Aorta (tissue), 5 donors: ENCODE measurements around the gene IGFBP5. TPM values are rescaled to one million over a fixed set of nuclear protein-coding genes. Genes with fewer than 3 reads are reported as not detected.

ENCODE experiments used
- ATAC-seq: fragments of 200-7000 bp; cut with Tn5 transposase; one replicate; pipeline ENCODE4 v1.9.1; 2022; ENCODE audit warnings: moderate library complexity; ENCODE audit not compliant: low FRiP score
- DNase-seq, 2 donors: peaks; one replicate each; pipeline ENCODE4 v3.0.0-alpha.2; 2020
- H3K27ac ChIP-seq, 2 donors: one replicate each; pipeline ENCODE4 v1.5.1; 2013; ENCODE audit warnings: low read length in 2 of 2, mild to moderate bottlenecking in 2 of 2, moderate library complexity in 2 of 2, control low read depth in 1 of 2, inconsistent platforms in 1 of 2, low read depth in 1 of 2
- H3K27me3 ChIP-seq, 2 donors: one replicate each; pipeline ENCODE4 v1.6.1; 2013; ENCODE audit warnings: control low read depth in 1 of 2, low read length in 1 of 2, mild to moderate bottlenecking in 1 of 2, moderate library complexity in 1 of 2; ENCODE audit not compliant: insufficient read depth in 2 of 2, control insufficient read depth in 1 of 2
- H3K36me3 ChIP-seq, 2 donors: one replicate each; pipeline ENCODE4 v1.6.1; 2013; ENCODE audit warnings: control low read depth in 1 of 2, low read length in 1 of 2, mild to moderate bottlenecking in 1 of 2; ENCODE audit not compliant: insufficient read depth in 2 of 2, control insufficient read depth in 1 of 2
- H3K4me1 ChIP-seq, 2 donors: one replicate each; pipeline ENCODE4 v1.6.1; 2013; ENCODE audit warnings: low read length in 2 of 2, control low read depth in 1 of 2, mild to moderate bottlenecking in 1 of 2, moderate library complexity in 1 of 2; ENCODE audit not compliant: insufficient read depth in 2 of 2, control insufficient read depth in 1 of 2
- H3K4me3 ChIP-seq, 2 donors: one replicate each; pipeline ENCODE4 v1.5.1; 2013; ENCODE audit warnings: low read length in 2 of 2, control low read depth in 1 of 2, mild to moderate bottlenecking in 1 of 2
- H3K9me3 ChIP-seq: one replicate; pipeline ENCODE4 v1.6.1; 2013; ENCODE audit warnings: mild to moderate bottlenecking, low read length; ENCODE audit not compliant: control insufficient read depth
- WGBS, 2 donors: extraction: QIAGEN DNeasy Blood & Tissue Kit; methylation state at CpG; one replicate each; pipeline ENCODE4 v1.1.7; 2013; 5-methylcytosine and 5-hydroxymethylcytosine counted together
- intact Hi-C, 2 donors: fragments of 100-400 bp; cut with DNase I; formaldehyde crosslinking; loops; one replicate each; pipeline versions ENCODE4 v1.14.2 to v1.15.0; 2022
- polyA plus RNA-seq, 2 donors: library from polyadenylated mRNA; stranded (reverse); fragments of 200-250 nt; gene quantifications; one replicate each; pipeline ENCODE4 v1.2.3, GENCODE V29; 2013
- total RNA-seq, 2 donors: library from RNA; stranded (reverse); fragmentation: NEBNext Ultra II Directional; extraction: Animal tissue kit (Norgen Biotek cat#: 25700); gene quantifications; one replicate each; pipeline ENCODE4 v1.2.1, GENCODE V29; 2021
- donor health status: healthy with polysubstance abuse.
- donor health status: Bipolar disorder and iron deficiency.
- donor health status: DM: no; HTN: no; CAD: no.
- donor health status: DM: no; HTN: no; CAD: no.
- donor health status: DM: yes; HTN: yes; CAD: no.

The IGFBP5 gene
- total and polyA plus RNA-seq, 4 donors, result 123 to 1,222 (median 597) TPM

- H3K27ac ChIP-seq, result peak overlapping the region; percentile 35 to 39
- H3K9me3 ChIP-seq, result no peaks in the 10 kb centered on the region
- H3K27me3 ChIP-seq, result no peaks in the 10 kb centered on the region
- no peak for DNase-seq
- 23 to 41% methylated on average over 1 of the region's 1 CpG for WGBS, 2 donors
- H3K36me3 ChIP-seq, result no peaks in the 10 kb centered on the region
- intact Hi-C loops, result loop anchor here (2.0 to 10.0 kb wide), 17 partner anchors 81 to 1056 kb away; no protein-coding TSS in a partner anchor
- H3K4me3 ChIP-seq, result no peak overlapping the region
- peaks cover 0 to 7% of the 10 kb centered on the region in 2 donors for H3K4me1 ChIP-seq
- no peak for ATAC-seq
Observed at GRCh38 chr2:216696321-216696720, 972 bp upstream of the IGFBP5 start.

DNA sequence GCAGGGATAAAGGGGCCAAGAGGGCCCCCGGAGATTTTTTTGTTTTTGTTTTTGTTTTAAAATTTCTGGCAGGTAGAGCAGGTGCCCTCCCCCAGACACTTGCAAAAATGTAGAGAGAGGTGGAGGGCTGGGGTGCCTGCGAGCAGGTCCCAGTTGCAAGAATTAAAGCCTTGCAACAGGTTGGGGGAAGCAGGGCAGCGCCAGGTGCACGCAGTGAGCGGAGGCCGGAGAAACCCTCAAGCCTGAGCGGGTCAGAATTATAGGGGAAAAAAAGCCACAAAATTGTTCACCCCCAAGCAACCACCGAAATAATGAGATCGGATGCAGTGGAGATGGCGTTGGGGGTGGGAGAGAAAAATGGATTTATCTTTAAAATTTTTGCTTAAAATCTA is 527 bp downstream of the IGFBP5 start:
- peak in 1 of 2 donors; percentile 55 for DNase-seq
- H3K27ac ChIP-seq, result peak overlapping the region in 1 of 2 donors; percentile 71
- no peaks in the 10 kb centered on the region for H3K9me3 ChIP-seq
- peaks cover 0 to 2% of the 10 kb centered on the region in 2 donors for H3K4me1 ChIP-seq
- ATAC-seq, result no peak
- intact Hi-C loops, result loop anchor here (5.0 to 10.0 kb wide), 15 partner anchors 82 to 1057 kb away; no protein-coding TSS in a partner anchor
- no peaks in the 10 kb centered on the region for H3K36me3 ChIP-seq
- WGBS, 2 donors, result 0 to 1% methylated on average over 10 of the region's 10 CpGs
- H3K4me3 ChIP-seq, result peak overlapping the region; percentile 70 to 80
- no peaks in the 10 kb centered on the region for H3K27me3 ChIP-seq

GRCh38 chr2:216694082-216694825 is 1.1 kb downstream of the IGFBP5 start:
- H3K27ac ChIP-seq, result peak overlapping the region; percentile 71 to 72
- no peaks in the 10 kb centered on the region for H3K9me3 ChIP-seq
- intact Hi-C loops, result loop anchor here (10.0 kb wide), 3 partner anchors 361 to 741 kb away; no protein-coding TSS in a partner anchor
- no peaks in the 10 kb centered on the region for H3K36me3 ChIP-seq
- ATAC-seq (peak; percentile 13), DNase-seq (peak; percentile 76 to 90)
- peaks cover 0 to 7% of the 10 kb centered on the region in 2 donors for H3K4me1 ChIP-seq
- no peaks in the 10 kb centered on the region for H3K27me3 ChIP-seq
- WGBS, 2 donors, result 0 to 1% methylated on average over 59 of the region's 59 CpGs
- peak overlapping the region; percentile 70 to 80 for H3K4me3 ChIP-seq

GRCh38 chr2:216693414-216694080 is 1.8 kb downstream of the IGFBP5 start:
- H3K9me3 ChIP-seq, result no peaks in the 10 kb centered on the region
- DNase-seq, result peak in 1 of 2 donors; percentile 42
- H3K36me3 ChIP-seq, result no peaks in the 10 kb centered on the region
- peak overlapping the region; percentile 70 to 80 for H3K4me3 ChIP-seq
- 1 to 2% methylated on average over 15 of the region's 15 CpGs for WGBS, 2 donors
- H3K27ac ChIP-seq, result peak overlapping the region; percentile 72 to 89
- intact Hi-C loops, result loop anchor here (10.0 kb wide), 3 partner anchors 361 to 741 kb away; no protein-coding TSS in a partner anchor
- H3K27me3 ChIP-seq, result no peaks in the 10 kb centered on the region
- ATAC-seq, result no peak
- H3K4me1 ChIP-seq, result peaks cover 0 to 7% of the 10 kb centered on the region in 2 donors

DNA sequence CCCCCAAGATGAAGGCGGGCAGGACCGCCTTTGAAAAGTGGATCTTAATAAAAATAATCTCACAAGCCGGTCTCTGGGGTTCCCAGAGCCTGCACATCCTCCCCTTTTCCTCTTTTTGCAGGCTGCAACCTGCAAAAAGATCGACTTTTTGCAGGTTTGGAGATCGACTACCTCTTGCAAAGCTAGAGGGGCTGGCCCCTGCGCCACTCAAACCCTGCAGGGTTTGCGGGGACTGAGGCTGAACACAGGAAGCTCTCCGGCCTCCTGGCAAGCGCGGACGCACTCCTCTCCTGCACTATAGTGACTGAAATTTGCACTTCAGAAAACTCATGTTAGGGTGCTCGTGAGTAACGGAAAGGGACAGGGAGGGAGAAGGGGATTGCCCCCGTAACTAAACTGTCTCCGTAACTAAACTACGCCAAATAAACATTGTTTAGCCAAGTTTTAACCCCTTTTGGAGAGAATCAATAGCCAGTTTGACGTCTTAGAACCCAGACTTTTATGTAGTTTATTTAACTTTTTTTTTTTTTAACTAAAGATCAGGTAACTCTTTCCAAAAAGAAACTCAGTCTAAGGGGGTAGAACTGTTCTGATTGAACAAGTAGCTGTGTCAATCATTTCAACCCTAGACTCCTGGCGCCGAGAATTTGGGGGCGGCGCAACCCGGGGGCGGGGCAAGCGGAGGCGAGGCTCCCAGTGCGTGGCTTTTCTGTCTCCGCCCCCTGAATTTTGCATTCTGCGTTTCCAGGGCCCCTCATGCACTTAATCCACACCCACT is 2.5 kb downstream of the IGFBP5 start:
- Histone ChIP-seq H3K9me3 (no peaks in the 10 kb centered on the region), H3K4me3 (peak overlapping the region; percentile 70 to 80), H3K27ac (peak overlapping the region; percentile 78 to 90), H3K36me3 (no peaks in the 10 kb centered on the region), H3K4me1 (peaks cover 0 to 7% of the 10 kb centered on the region in 2 donors), H3K27me3 (no peaks in the 10 kb centered on the region)
- peak; percentile 91 to 96 for DNase-seq
- peak; percentile 56 for ATAC-seq
- intact Hi-C loops, result loop anchor here (10.0 kb wide), 3 partner anchors 362 to 742 kb away; no protein-coding TSS in a partner anchor
- 0% methylated on average over 28 of the region's 28 CpGs for WGBS, 2 donors

DNA sequence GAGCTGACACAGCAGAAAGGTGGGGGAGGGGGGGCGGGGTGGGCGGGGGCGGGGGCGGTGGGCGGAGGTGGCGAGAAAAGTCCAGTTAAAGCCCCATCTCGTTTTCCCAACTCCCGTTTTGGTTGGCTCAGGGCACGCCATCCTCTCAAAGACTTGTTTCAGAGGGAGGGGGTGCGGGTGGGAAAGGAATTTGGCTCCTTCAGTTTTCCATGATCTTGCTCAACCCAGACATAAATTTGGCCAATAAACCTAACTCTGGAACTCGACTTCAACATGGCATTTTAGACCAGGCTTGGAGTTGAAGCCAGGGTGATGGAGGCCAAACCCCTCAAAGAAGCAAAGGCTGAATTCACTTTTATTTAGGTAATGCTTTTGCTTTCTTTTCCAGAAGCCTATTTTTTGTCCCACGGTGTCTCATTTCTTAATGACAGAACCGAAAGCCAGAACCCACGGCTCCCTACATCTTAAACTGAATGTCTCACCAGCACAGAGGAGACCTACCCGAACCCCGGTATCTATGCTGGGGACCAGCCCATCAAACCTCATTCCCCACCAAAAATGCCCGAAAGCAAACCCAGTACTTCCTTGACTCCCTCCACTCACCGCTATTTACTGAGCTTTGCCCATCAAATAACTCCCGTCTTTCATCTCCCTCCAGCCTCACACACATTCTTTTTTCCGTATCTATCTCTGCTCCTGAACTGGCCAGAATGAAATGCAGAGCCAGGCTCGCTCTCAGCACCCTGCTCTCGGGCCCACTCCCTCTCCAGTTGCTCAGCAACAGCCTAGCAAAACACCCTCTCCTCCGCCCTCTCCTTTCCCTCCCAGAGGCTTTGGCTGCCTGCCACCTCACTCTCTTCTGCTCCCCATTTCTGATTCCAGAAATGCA is 4.3 kb downstream of the IGFBP5 start:
- 1% methylated on average over 17 to 23 of the region's 23 CpGs for WGBS, 2 donors
- ATAC-seq (peak; percentile 77), DNase-seq (peak; percentile 92 to 95)
- Histone ChIP-seq H3K9me3 (no peaks in the 10 kb centered on the region), H3K27me3 (no peaks in the 10 kb centered on the region), H3K4me3 (peak overlapping the region; percentile 38 to 70), H3K4me1 (peaks cover 0 to 5% of the 10 kb centered on the region in 2 donors), H3K36me3 (no peaks in the 10 kb centered on the region), H3K27ac (peak overlapping the region; percentile 78 to 98)
- intact Hi-C loops, result loop anchor here (10.0 kb wide), 3 partner anchors 364 to 744 kb away; no protein-coding TSS in a partner anchor

DNA sequence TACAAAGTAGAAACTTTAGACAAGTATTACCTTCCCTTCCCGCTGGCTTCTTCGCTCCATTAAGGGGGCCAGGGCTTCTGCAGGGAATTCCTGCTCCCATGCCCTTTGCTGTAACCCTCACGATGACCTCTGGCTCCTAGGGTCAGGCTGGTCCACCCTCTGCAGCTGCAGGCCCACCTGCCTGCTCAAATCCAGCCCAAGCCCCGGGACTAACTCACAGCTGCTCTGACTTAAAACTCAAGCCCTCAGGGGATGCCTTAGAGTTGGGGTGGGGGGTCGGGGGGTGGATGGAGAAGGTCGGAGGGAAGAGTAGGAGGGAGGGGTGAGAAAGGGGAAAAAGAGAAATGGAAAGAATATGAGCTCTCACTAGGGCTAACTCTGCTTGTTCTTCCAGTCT is 4.9 kb downstream of the IGFBP5 start:
- H3K27me3 ChIP-seq, result no peaks in the 10 kb centered on the region
- peak overlapping the region; percentile 79 to 88 for H3K27ac ChIP-seq
- DNase-seq (peak in 1 of 2 donors; percentile 69), ATAC-seq (no peak)
- peak overlapping the region; percentile 33 to 38 for H3K4me3 ChIP-seq
- WGBS, 2 donors, result 9 to 20% methylated on average over 6 of the region's 6 CpGs
- H3K4me1 ChIP-seq, result peaks cover 0 to 4% of the 10 kb centered on the region in 2 donors
- H3K36me3 ChIP-seq, result no peaks in the 10 kb centered on the region
- intact Hi-C loops, result loop anchor here (10.0 kb wide), 3 partner anchors 364 to 744 kb away; no protein-coding TSS in a partner anchor
- H3K9me3 ChIP-seq, result no peaks in the 10 kb centered on the region
